Measurements from ENCODE around the gene ABCF2. TPM values are rescaled to one million over a fixed set of nuclear protein-coding genes. Genes with fewer than 3 reads are reported as not detected.

The ABCF2 gene
- total and polyA plus RNA-seq, 12 donors, result 13.0 to 35.2 (median 29.5) TPM

- DNase-seq, result peak in 1 of 2 donors; percentile 35
- Histone ChIP-seq H3K9me3 (no peaks in the 10 kb centered on the region), H3K27me3 (peaks cover 4 to 95% (median 51%) of the 10 kb centered on the region in 7 donors), H3K27ac (no peak overlapping the region), H3K4me3 (peak overlapping the region; percentile 33 to 59 (median 51)), H3K36me3 (no peaks in the 10 kb centered on the region), H3K4me1 (peaks cover 4 to 31% (median 11%) of the 10 kb centered on the region in 9 donors)
- 5% methylated on average over 34 to 50 of the region's 52 CpGs for WGBS, 2 donors
- peak; percentile 43 to 84 (median 78) for TF ChIP-seq CTCF (IDR thresholded peaks at IDR 0.05)
- intact Hi-C loops (cut with DNase I), result loop anchor here in 1 of 10 donors (5.0 kb wide), 1 partner anchor 134 kb away; no protein-coding TSS in a partner anchor
- peak; percentile 69 to 76 (median 72) for ATAC-seq
Measured at GRCh38 chr7:151168003-151168786, 58.8 kb downstream of the ABCF2 start.

GRCh38 chr7:151167197-151167961, 59.6 kb downstream of the ABCF2 start, which contains the start of gene GBX1:
GBX1 (minus strand) TSS chr7:151167694; CDS start chr7:151167548, 146 bp downstream.
- peak in 3 of 9 donors; percentile 13 to 33 (median 18) for TF ChIP-seq CTCF (IDR thresholded peaks at IDR 0.05)
- 1% methylated on average over 67 to 100 of the region's 101 CpGs for whole genome bisulfite sequencing, 2 donors
- H3K36me3 ChIP-seq, result no peaks in the 10 kb centered on the region
- H3K4me1 ChIP-seq, result peaks cover 4 to 31% (median 11%) of the 10 kb centered on the region in 9 donors
- no peak for DNase-seq
- intact Hi-C loops (cut with DNase I), result loop anchor here in 1 of 10 donors (5.0 kb wide), 1 partner anchor 135 kb away; no protein-coding TSS in a partner anchor
- ATAC-seq, result peak in 7 of 8 donors; percentile 20 to 64 (median 36)
- H3K27ac ChIP-seq, result no peak within 1 kb of the TSS
- peak within 1 kb of the TSS; percentile 33 to 59 (median 51) for H3K4me3 ChIP-seq
- peaks cover 4 to 97% (median 58%) of the 10 kb centered on the region in 7 donors for H3K27me3 ChIP-seq
- no peaks in the 10 kb centered on the region for H3K9me3 ChIP-seq

DNA sequence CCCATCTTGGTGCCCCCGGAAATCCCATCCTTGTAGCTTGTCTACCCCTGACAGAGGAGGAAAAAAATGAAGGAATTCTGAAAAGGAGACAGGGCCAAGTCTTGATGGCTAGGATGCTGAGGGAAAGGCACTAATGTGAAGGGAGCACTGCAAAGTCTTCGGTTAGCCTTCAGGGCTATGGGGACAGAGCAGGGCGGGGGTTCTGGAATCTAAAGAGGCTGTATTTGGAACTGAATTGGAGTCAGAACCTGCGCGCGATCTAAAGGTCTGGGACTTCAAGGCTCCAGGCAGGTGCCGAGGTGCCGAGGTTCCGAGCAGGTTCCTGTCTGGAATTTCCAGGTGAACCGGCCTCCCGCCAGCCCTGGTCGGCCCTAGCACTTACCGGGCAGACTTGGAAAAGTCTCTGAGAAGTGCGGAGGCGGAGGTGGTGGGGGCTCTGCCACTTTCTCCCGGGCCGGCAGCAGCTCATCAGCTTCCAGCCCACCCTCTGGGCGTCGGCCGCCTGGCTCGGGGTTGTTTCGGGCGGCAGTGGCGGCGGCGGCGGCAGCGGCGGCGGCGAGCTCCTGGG, 60.3 kb downstream of the ABCF2 start:
- Histone ChIP-seq H3K27ac (no peak overlapping the region), H3K36me3 (no peaks in the 10 kb centered on the region), H3K4me3 (peak overlapping the region in 9 of 10 donors; percentile 41 to 59 (median 51)), H3K4me1 (peaks cover 4 to 31% (median 11%) of the 10 kb centered on the region in 9 donors), H3K27me3 (peaks cover 4 to 90% (median 58%) of the 10 kb centered on the region in 7 donors), H3K9me3 (no peaks in the 10 kb centered on the region)
- DNase-seq (no peak), ATAC-seq (no peak)
- intact Hi-C loops (cut with DNase I), result loop anchor here in 1 of 10 donors (5.0 kb wide), 1 partner anchor 136 kb away; no protein-coding TSS in a partner anchor
- WGBS, 2 donors, result 16 to 23% methylated on average over 31 of the region's 31 CpGs
- no peak for TF ChIP-seq CTCF (IDR thresholded peaks at IDR 0.05)

Other genes with a start within 250 kb of the ABCF2 start
- gene KCNH2, start 248.9 kb downstream of the ABCF2 start, total RNA-seq, result 100 to 1,000 TPM in 1 of 10 donors, 10 to 100 TPM in 9; 63.2 to 126 (median 78.4) TPM
- 10 to 100 TPM; 50.2 to 99.9 TPM for gene KCNH2, start 248.9 kb downstream of the ABCF2 start, polyA plus RNA-seq
- gene NOS3, start 236.2 kb downstream of the ABCF2 start, total RNA-seq, result 10 to 100 TPM in 9 of 10 donors, 1 to 10 TPM in 1; 10.0 to 53.3 (median 13.3) TPM
- gene NOS3, start 236.2 kb downstream of the ABCF2 start, polyA plus RNA-seq, result 10 to 100 TPM; 11.1 to 25.5 TPM
- under 1 TPM in 3 of 10 donors, not detected in 7; 0.09 to 0.39 (median 0.10) TPM for gene ATG9B, start 202.7 kb downstream of the ABCF2 start, total RNA-seq
- gene ATG9B, start 202.7 kb downstream of the ABCF2 start, polyA plus RNA-seq, result under 1 TPM; 0.45 to 0.59 TPM
- 10 to 100 TPM; 20.9 to 32.4 (median 24.6) TPM for gene ABCB8, start 198.8 kb downstream of the ABCF2 start, total RNA-seq
- gene ABCB8, start 198.8 kb downstream of the ABCF2 start, polyA plus RNA-seq, result 10 to 100 TPM; 16.7 to 42.2 TPM
- 10 to 100 TPM in 1 of 10 donors, 1 to 10 TPM in 9; 3.2 to 12.5 (median 5.6) TPM for gene ASIC3, start 178.7 kb downstream of the ABCF2 start, total RNA-seq
- 10 to 100 TPM in 1 of 2 donors, 1 to 10 TPM in 1; 3.7 to 38.8 TPM for gene ASIC3, start 178.7 kb downstream of the ABCF2 start, polyA plus RNA-seq
- gene CDK5, start 169.3 kb downstream of the ABCF2 start, total RNA-seq, result 10 to 100 TPM in 1 of 10 donors, 1 to 10 TPM in 9; 5.2 to 11.3 (median 7.8) TPM
- 1 to 10 TPM; 5.0 to 7.7 TPM for gene CDK5, start 169.3 kb downstream of the ABCF2 start, polyA plus RNA-seq
- gene SLC4A2, start 167.6 kb downstream of the ABCF2 start, total RNA-seq, result 10 to 100 TPM; 36.0 to 80.5 (median 47.6) TPM
- 100 to 1,000 TPM; 101 to 109 TPM for gene SLC4A2, start 167.6 kb downstream of the ABCF2 start, polyA plus RNA-seq
- 100 to 1,000 TPM in 1 of 10 donors, 10 to 100 TPM in 9; 65.0 to 107 (median 75.6) TPM for gene FASTK, start 146.4 kb downstream of the ABCF2 start, total RNA-seq
- 100 to 1,000 TPM in 1 of 2 donors, 10 to 100 TPM in 1; 82.7 to 246 TPM for gene FASTK, start 146.4 kb downstream of the ABCF2 start, polyA plus RNA-seq
- gene TMUB1, start 143.7 kb downstream of the ABCF2 start, total RNA-seq, result 10 to 100 TPM; 18.5 to 40.3 (median 23.4) TPM
- 10 to 100 TPM; 79.4 to 88.2 TPM for gene TMUB1, start 143.7 kb downstream of the ABCF2 start, polyA plus RNA-seq
- 10 to 100 TPM; 40.5 to 93.4 (median 50.3) TPM for gene AGAP3, start 140.7 kb downstream of the ABCF2 start, total RNA-seq
- 10 to 100 TPM; 40.2 to 67.5 TPM for gene AGAP3, start 140.7 kb downstream of the ABCF2 start, polyA plus RNA-seq
- gene GBX1, start 59.5 kb downstream of the ABCF2 start, total RNA-seq, result 1 to 10 TPM in 2 of 10 donors, under 1 TPM in 5, not detected in 3; 0.30 to 2.0 (median 0.93) TPM
- gene GBX1, start 59.5 kb downstream of the ABCF2 start, polyA plus RNA-seq, result 1 to 10 TPM in 1 of 2 donors, under 1 TPM in 1; 0.04 to 1.0 TPM
- gene ASB10, start 40.0 kb downstream of the ABCF2 start, total RNA-seq, result 10 to 100 TPM; 17.5 to 44.6 (median 29.1) TPM
- gene ASB10, start 40.0 kb downstream of the ABCF2 start, polyA plus RNA-seq, result 10 to 100 TPM in 1 of 2 donors, 1 to 10 TPM in 1; 7.2 to 63.4 TPM
- not detected for gene H2BK1, start 16.7 kb downstream of the ABCF2 start, total RNA-seq
- not detected for gene H2BK1, start 16.7 kb downstream of the ABCF2 start, polyA plus RNA-seq
- 10 to 100 TPM; 12.1 to 22.4 (median 17.4) TPM for gene CHPF2, start 5.3 kb upstream of the ABCF2 start, total RNA-seq
- 10 to 100 TPM; 19.2 to 20.9 TPM for gene CHPF2, start 5.3 kb upstream of the ABCF2 start, polyA plus RNA-seq
- 100 to 1,000 TPM in 5 of 10 donors, 10 to 100 TPM in 5; 78.0 to 119 (median 97.6) TPM for gene SMARCD3, start 21.5 kb upstream of the ABCF2 start, total RNA-seq
- 100 to 1,000 TPM in 1 of 2 donors, 10 to 100 TPM in 1; 77.7 to 175 TPM for gene SMARCD3, start 21.5 kb upstream of the ABCF2 start, polyA plus RNA-seq
- 10 to 100 TPM; 36.7 to 53.0 (median 43.9) TPM for gene NUB1, start 114.6 kb upstream of the ABCF2 start, total RNA-seq
- gene NUB1, start 114.6 kb upstream of the ABCF2 start, polyA plus RNA-seq, result 10 to 100 TPM; 22.6 to 23.8 TPM
- gene WDR86, start 182.8 kb upstream of the ABCF2 start, total RNA-seq, result under 1 TPM in 7 of 10 donors, not detected in 3; 0.15 to 0.52 (median 0.33) TPM
- under 1 TPM; 0.17 to 0.22 TPM for gene WDR86, start 182.8 kb upstream of the ABCF2 start, polyA plus RNA-seq
- under 1 TPM in 2 of 10 donors, not detected in 8; 0.15 to 0.72 TPM for gene CRYGN, start 212.9 kb upstream of the ABCF2 start, total RNA-seq
- under 1 TPM; 0.07 to 0.29 TPM for gene CRYGN, start 212.9 kb upstream of the ABCF2 start, polyA plus RNA-seq

Data from heart right ventricle (tissue), 16 donors.